Left renal pelvis (tissue), 4 donors: ENCODE results near the gene ZCCHC2. TPM values are rescaled to one million over a fixed set of nuclear protein-coding genes. Genes with fewer than 3 reads are reported as not detected.

Source experiments
- DNase-seq, 4 donors: peaks; one replicate each; pipeline ENCODE4 v3.0.0-alpha.2; 2013; ENCODE audit warnings: low read depth in 4 of 4, low spot score in 3 of 4
- polyA plus RNA-seq, 4 donors: library from polyadenylated mRNA; unstranded; fragments of 120-200 nt; gene quantifications; one replicate each; pipeline ENCODE4 v1.2.1, GENCODE V29; 2013; ENCODE audit not compliant: insufficient read length in 4 of 4

The ZCCHC2 gene
- polyA plus RNA-seq, 4 donors, result 10.1 to 18.6 (median 15.3) TPM

- DNase-seq, result no peak
Observed at GRCh38 chr18:62537042-62537894, 14.4 kb downstream of the ZCCHC2 start.

- DNase-seq, result no peak
Observed at GRCh38 chr18:62537946-62538345, 15.1 kb downstream of the ZCCHC2 start.

GRCh38 chr18:62538881-62539280 lies 16.1 kb downstream of the ZCCHC2 start:
- no peak for DNase-seq

- DNase-seq, result no peak
Observed at GRCh38 chr18:62539284-62540165, 16.7 kb downstream of the ZCCHC2 start.

- no peak for DNase-seq
Observed at GRCh38 chr18:62543021-62543420, 20.2 kb downstream of the ZCCHC2 start.

- DNase-seq, result no peak
Observed at GRCh38 chr18:62545098-62545497, 22.3 kb downstream of the ZCCHC2 start.

GRCh38 chr18:62549755-62550154 lies 26.9 kb downstream of the ZCCHC2 start:
- no peak for DNase-seq

- no peak for DNase-seq
Observed at GRCh38 chr18:62550746-62551145, 27.9 kb downstream of the ZCCHC2 start.

- DNase-seq, result no peak
Observed at GRCh38 chr18:62551972-62552513, 29.2 kb downstream of the ZCCHC2 start.

GRCh38 chr18:62554061-62554815 lies 31.4 kb downstream of the ZCCHC2 start:
- no peak for DNase-seq

- no peak for DNase-seq
Observed at GRCh38 chr18:62555135-62555534, 32.3 kb downstream of the ZCCHC2 start.

- DNase-seq, result no peak
Observed at GRCh38 chr18:62556397-62556796, 33.6 kb downstream of the ZCCHC2 start.

- DNase-seq, result no peak
Observed at GRCh38 chr18:62558015-62558663, 35.3 kb downstream of the ZCCHC2 start.

GRCh38 chr18:62564044-62564443 lies 41.2 kb downstream of the ZCCHC2 start:
- DNase-seq, result no peak

GRCh38 chr18:62566199-62566598 lies 43.4 kb downstream of the ZCCHC2 start:
- no peak for DNase-seq

- no peak for DNase-seq
Observed at GRCh38 chr18:62566818-62567217, 44.0 kb downstream of the ZCCHC2 start.

GRCh38 chr18:62569081-62569655 lies 46.3 kb downstream of the ZCCHC2 start:
- no peak for DNase-seq

- DNase-seq, result no peak
Observed at GRCh38 chr18:62571037-62571436, 48.2 kb downstream of the ZCCHC2 start.

GRCh38 chr18:62571648-62572047 lies 48.8 kb downstream of the ZCCHC2 start:
- no peak for DNase-seq

GRCh38 chr18:62572456-62572855 lies 49.6 kb downstream of the ZCCHC2 start:
- no peak for DNase-seq
